CD14-positive monocyte (primary cell): ENCODE data around the gene DNAH10. TPM values are rescaled to one million over a fixed set of nuclear protein-coding genes. Genes with fewer than 3 reads are reported as not detected.

Experiments used
- DNase-seq, 3 donors: peaks; one replicate each; pipeline ENCODE4 v3.0.0-alpha.2; 2011 to 2022
- H2AFZ ChIP-seq: 2 replicates; pipeline ENCODE4 v1.6.0; 2012; ENCODE audit warnings: mild to moderate bottlenecking, low read depth, low read length, inconsistent platforms; ENCODE audit not compliant: insufficient read depth, poor library complexity, severe bottlenecking
- H3K27ac ChIP-seq, 2 donors: 1 replicate in 1 of 2; 2 replicates in 1 of 2; pipeline ENCODE4 v1.5.1; 2012 to 2013; ENCODE audit warnings: low read length in 2 of 2, control low read depth in 1 of 2, inconsistent platforms in 1 of 2, low read depth in 1 of 2, mild to moderate bottlenecking in 1 of 2
- H3K27me3 ChIP-seq, 2 donors: one replicate each; pipeline versions ENCODE4 v1.6.0 to v1.6.1; 2011 to 2013; ENCODE audit warnings: low read length in 2 of 2; ENCODE audit not compliant: control insufficient read depth in 2 of 2, insufficient read depth in 2 of 2
- H3K36me3 ChIP-seq, 2 donors: replicated peaks in 1 of 2; 1 replicate in 1 of 2; 2 replicates in 1 of 2; pipeline versions ENCODE4 v1.5.1 to v1.6.1; 2012 to 2013; ENCODE audit warnings: low read length in 2 of 2, control low read depth in 1 of 2, inconsistent platforms in 1 of 2, mild to moderate bottlenecking in 1 of 2; ENCODE audit not compliant: insufficient read depth in 2 of 2, control insufficient read depth in 1 of 2
- H3K4me1 ChIP-seq, 2 donors: 1 replicate in 1 of 2; 2 replicates in 1 of 2; pipeline versions ENCODE4 v1.5.1 to v1.6.1; 2012 to 2013; ENCODE audit warnings: low read length in 2 of 2, control low read depth in 1 of 2, inconsistent platforms in 1 of 2, mild to moderate bottlenecking in 1 of 2, moderate library complexity in 1 of 2; ENCODE audit not compliant: insufficient read depth in 2 of 2, control insufficient read depth in 1 of 2
- H3K4me2 ChIP-seq: replicated peaks from 2 replicates; pipeline ENCODE3; 2012; ENCODE audit warnings: low read length, moderate library complexity, mild to moderate bottlenecking; ENCODE audit not compliant: poor library complexity, severe bottlenecking; ENCODE audit errors: extremely low read depth
- H3K4me3 ChIP-seq, 3 experiments: fragments of 200-600 bp in 1 of 3; sonication (generic) in 1 of 3; replicated peaks in 1 of 3; 1 replicate in 2 of 3; 2 replicates in 1 of 3; pipeline ENCODE4 v1.5.1; 2011 to 2013; ENCODE audit warnings: low read length in 3 of 3, mild to moderate bottlenecking in 3 of 3, control low read depth in 2 of 3, low read depth in 2 of 3, inconsistent platforms in 1 of 3, moderate library complexity in 1 of 3
- H3K79me2 ChIP-seq: 2 replicates; pipeline ENCODE4 v1.6.0; 2012; ENCODE audit warnings: mild to moderate bottlenecking, control low read depth, inconsistent platforms, low read length, moderate library complexity; ENCODE audit not compliant: insufficient read depth
- H3K9ac ChIP-seq: 2 replicates; pipeline ENCODE4 v1.6.0; 2017; ENCODE audit warnings: low read length, mild to moderate bottlenecking; ENCODE audit not compliant: insufficient read depth, poor library complexity, severe bottlenecking
- H3K9me3 ChIP-seq, 2 donors: replicated peaks in 1 of 2; 1 replicate in 1 of 2; 2 replicates in 1 of 2; pipeline versions ENCODE4 v1.5.1 to v1.6.1; 2012 to 2013; ENCODE audit warnings: low read length in 2 of 2, control low read depth in 1 of 2; ENCODE audit not compliant: control insufficient read depth in 1 of 2, insufficient read depth in 1 of 2
- H4K20me1 ChIP-seq: 2 replicates; pipeline ENCODE4 v1.6.0; 2012; ENCODE audit warnings: mild to moderate bottlenecking, low read length, control low read depth, moderate library complexity; ENCODE audit not compliant: insufficient read depth
- H3K27ac Mint-ChIP-seq, 7 donors: one replicate each; pipeline ENCODE4 v1.8.0; 2020; ENCODE audit warnings: mild to moderate bottlenecking in 7 of 7, mixed read lengths in 7 of 7, moderate library complexity in 6 of 7, inconsistent platforms in 2 of 7
- H3K27me3 Mint-ChIP-seq, 3 donors: one replicate each; pipeline ENCODE4 v1.8.0; 2021 to 2022; ENCODE audit warnings: low read depth in 3 of 3, mild to moderate bottlenecking in 3 of 3, mixed read lengths in 3 of 3, moderate library complexity in 3 of 3, inconsistent platforms in 1 of 3
- H3K36me3 Mint-ChIP-seq, 2 donors: one replicate each; pipeline ENCODE4 v1.8.0; 2020; ENCODE audit warnings: mixed read lengths in 2 of 2, inconsistent platforms in 1 of 2, mild to moderate bottlenecking in 1 of 2
- H3K4me1 Mint-ChIP-seq: one replicate; pipeline ENCODE4 v1.8.0; 2020; ENCODE audit warnings: mild to moderate bottlenecking, mixed read lengths
- H3K4me3 Mint-ChIP-seq, 2 donors: one replicate each; pipeline ENCODE4 v1.8.0; 2020; ENCODE audit warnings: mild to moderate bottlenecking in 2 of 2, mixed read lengths in 2 of 2, moderate library complexity in 1 of 2
- H3K9me3 Mint-ChIP-seq, 7 donors: one replicate each; pipeline ENCODE4 v1.8.0; 2020 to 2022; ENCODE audit warnings: mixed read lengths in 7 of 7, mild to moderate bottlenecking in 6 of 7, moderate library complexity in 6 of 7, inconsistent platforms in 2 of 7
- WGBS: methylation state at CpG from one replicate; pipeline ENCODE4 v1.1.5; 2013; ENCODE audit warnings: missing lambda C conversion rate; ENCODE audit not compliant: insufficient coverage; 5-methylcytosine and 5-hydroxymethylcytosine counted together
- intact Hi-C, 2 donors: fragments of 100-400 bp; cut with micrococcal nuclease; formaldehyde crosslinking; loops; one replicate each; pipeline versions ENCODE4 v1.15.0 to v1.15.1; 2023
- polyA plus RNA-seq, 3 donors: library from polyadenylated mRNA; depleted of rRNA in 1 of 3; unstranded in 2 of 3; stranded (reverse) in 1 of 3; fragments of 300-500 nt in 2 of 3; fragments of >200 nt in 1 of 3; fragmentation: Illumina TruSeq in 2 of 3; gene quantifications; 1 replicate in 2 of 3; 2 replicates in 1 of 3; pipeline ENCODE4 v1.2.3, GENCODE V29; 2012 to 2021
- TF ChIP-seq, protein P1 (sequence below): fragments of 200-600 bp; IDR thresholded peaks from one replicate; pipeline ENCODE4 v1.8.0; 2022; ENCODE audit warnings: antibody characterized with exemption, mild to moderate bottlenecking

DNAH10 gene
- polyA plus RNA-seq, 3 donors = not detected

DNA sequence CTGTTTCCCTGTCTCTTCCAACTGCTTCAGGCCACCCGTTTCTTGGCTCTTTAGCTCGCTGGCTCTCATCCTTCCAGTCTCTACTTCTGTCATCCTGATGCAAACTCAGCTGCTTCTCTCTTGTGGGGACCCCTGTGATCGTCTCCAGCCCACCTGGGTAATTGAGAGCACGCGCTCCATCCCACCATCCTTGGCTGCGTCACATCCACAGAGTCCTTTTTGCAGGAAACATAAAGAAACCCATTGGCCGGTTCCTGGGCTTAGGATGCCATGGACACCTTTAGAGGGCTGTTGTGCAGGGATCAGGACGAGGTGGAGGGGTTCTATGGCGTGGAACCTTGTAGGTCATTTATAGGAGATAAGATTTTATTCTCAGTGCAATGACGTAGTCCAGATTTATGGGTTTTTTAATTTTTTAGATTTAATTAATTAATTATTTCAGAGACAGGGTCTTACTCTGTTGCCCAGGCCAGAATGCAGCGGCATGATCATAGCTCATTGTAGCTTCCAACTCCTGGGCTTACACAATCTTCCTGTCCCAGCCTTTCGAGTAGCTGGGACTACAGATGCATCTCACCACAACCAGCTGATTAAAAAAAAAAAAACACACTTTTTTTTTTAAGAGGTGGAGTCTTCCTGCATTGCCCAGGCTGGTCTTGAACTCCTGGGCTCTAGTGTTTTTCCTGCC, 127.9 kb downstream of the DNAH10 start:
- H3K9me3 ChIP-seq = no peaks in the 10 kb centered on the region
- Mint-ChIP-seq H3K4me3 (no peak overlapping the region), H3K36me3 (no peaks in the 10 kb centered on the region), H3K4me1 (peaks cover 28% of the 10 kb centered on the region), H3K27ac (no peak overlapping the region), H3K9me3 (peaks cover 0 to 2% (median 0%) of the 10 kb centered on the region in 7 donors), H3K27me3 (peaks cover 8 to 13% (median 12%) of the 10 kb centered on the region in 3 donors)
- H3K27me3 ChIP-seq = no peaks in the 10 kb centered on the region
- no peak overlapping the region for H3K4me2 ChIP-seq
- H3K9ac ChIP-seq = no peak overlapping the region
- H3K4me3 ChIP-seq = no peak overlapping the region
- no peak overlapping the region for H2AFZ ChIP-seq
- H3K79me2 ChIP-seq = no peaks in the 10 kb centered on the region
- DNase-seq = no peak
- H3K4me1 ChIP-seq = peaks cover 0 to 6% of the 10 kb centered on the region in 2 donors
- H4K20me1 ChIP-seq = no peaks in the 10 kb centered on the region
- WGBS = 65% methylated on average over 7 of the region's 12 CpGs
- TF ChIP-seq, protein P1, sequence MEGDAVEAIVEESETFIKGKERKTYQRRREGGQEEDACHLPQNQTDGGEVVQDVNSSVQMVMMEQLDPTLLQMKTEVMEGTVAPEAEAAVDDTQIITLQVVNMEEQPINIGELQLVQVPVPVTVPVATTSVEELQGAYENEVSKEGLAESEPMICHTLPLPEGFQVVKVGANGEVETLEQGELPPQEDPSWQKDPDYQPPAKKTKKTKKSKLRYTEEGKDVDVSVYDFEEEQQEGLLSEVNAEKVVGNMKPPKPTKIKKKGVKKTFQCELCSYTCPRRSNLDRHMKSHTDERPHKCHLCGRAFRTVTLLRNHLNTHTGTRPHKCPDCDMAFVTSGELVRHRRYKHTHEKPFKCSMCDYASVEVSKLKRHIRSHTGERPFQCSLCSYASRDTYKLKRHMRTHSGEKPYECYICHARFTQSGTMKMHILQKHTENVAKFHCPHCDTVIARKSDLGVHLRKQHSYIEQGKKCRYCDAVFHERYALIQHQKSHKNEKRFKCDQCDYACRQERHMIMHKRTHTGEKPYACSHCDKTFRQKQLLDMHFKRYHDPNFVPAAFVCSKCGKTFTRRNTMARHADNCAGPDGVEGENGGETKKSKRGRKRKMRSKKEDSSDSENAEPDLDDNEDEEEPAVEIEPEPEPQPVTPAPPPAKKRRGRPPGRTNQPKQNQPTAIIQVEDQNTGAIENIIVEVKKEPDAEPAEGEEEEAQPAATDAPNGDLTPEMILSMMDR = no peak
- no peak overlapping the region for H3K27ac ChIP-seq
- no peaks in the 10 kb centered on the region for H3K36me3 ChIP-seq
- intact Hi-C loops = no loop called here

DNA sequence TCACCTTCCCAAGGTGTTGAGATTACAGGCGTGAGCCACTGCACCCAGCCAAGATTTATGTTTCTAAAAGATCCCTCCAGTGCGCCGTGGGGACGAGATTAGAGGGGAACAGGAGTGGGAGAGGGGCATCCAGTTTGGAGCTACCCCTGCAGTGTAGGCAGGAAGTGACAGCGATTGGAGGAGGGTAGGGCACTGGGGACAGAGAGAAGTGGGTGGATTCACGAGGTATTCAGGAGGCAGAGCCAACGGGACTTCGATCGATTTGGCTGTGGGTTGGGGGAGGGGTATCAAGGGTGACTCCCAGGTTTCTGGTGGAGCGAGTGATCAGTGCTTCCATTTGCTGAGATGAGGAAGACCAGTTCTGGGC, 128.4 kb downstream of the DNAH10 start:
- H3K27me3 Mint-ChIP-seq = peaks cover 8 to 13% (median 12%) of the 10 kb centered on the region in 3 donors
- no peaks in the 10 kb centered on the region for H3K36me3 Mint-ChIP-seq

More for the DNA sequence above, 128.4 kb downstream of the DNAH10 start:
- Histone ChIP-seq H3K4me2 (no peak overlapping the region), H2AFZ (no peak overlapping the region), H4K20me1 (no peaks in the 10 kb centered on the region), H3K4me3 (no peak overlapping the region), H3K27ac (no peak overlapping the region), H3K9ac (no peak overlapping the region), H3K27me3 (no peaks in the 10 kb centered on the region), H3K79me2 (no peaks in the 10 kb centered on the region), H3K36me3 (no peaks in the 10 kb centered on the region), H3K4me1 (peaks cover 0 to 6% of the 10 kb centered on the region in 2 donors), H3K9me3 (no peaks in the 10 kb centered on the region)
- TF ChIP-seq, protein P1 = no peak
- intact Hi-C loops = no loop called here
- no peak for DNase-seq
- peaks cover 0 to 2% (median 0%) of the 10 kb centered on the region in 7 donors for H3K9me3 Mint-ChIP-seq
- H3K27ac Mint-ChIP-seq = no peak overlapping the region
- peaks cover 28% of the 10 kb centered on the region for H3K4me1 Mint-ChIP-seq
- WGBS = 54% methylated on average over 6 of the region's 10 CpGs
- H3K4me3 Mint-ChIP-seq = no peak overlapping the region
